NCI-H1694 (cell line): ENCODE data around the gene RBM47.
"Not testable (repeated sequence)": the region's sequence is repeated elsewhere in the genome, so short reads cannot be mapped to it uniquely, and the experiment has no call there.

Experiments
- DNase-seq: peaks from one replicate; lab custom pipeline; 2025; lab: John Stamatoyannopoulos, UW

Gene RBM47

DNA sequence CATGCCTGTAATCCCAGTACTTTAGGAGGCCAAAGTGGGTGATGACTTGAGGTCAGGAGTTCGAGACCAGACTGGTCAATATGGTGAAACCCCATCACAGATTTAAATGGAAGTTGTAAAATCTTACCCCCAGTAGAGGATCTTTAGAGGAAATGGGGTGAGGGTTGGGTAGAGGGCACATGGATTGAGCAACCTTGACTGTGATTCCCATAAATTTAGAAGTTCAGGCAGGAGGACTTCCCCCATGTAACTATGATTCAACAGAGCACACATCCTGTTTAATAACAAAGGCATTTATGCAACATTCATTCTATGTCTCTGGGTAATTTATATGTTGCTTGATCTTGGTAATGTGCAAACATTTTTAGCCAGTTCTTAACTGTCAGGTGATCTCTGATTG, 143.1 kb downstream of the RBM47 start:
- DNase-seq, result no peak

DNA sequence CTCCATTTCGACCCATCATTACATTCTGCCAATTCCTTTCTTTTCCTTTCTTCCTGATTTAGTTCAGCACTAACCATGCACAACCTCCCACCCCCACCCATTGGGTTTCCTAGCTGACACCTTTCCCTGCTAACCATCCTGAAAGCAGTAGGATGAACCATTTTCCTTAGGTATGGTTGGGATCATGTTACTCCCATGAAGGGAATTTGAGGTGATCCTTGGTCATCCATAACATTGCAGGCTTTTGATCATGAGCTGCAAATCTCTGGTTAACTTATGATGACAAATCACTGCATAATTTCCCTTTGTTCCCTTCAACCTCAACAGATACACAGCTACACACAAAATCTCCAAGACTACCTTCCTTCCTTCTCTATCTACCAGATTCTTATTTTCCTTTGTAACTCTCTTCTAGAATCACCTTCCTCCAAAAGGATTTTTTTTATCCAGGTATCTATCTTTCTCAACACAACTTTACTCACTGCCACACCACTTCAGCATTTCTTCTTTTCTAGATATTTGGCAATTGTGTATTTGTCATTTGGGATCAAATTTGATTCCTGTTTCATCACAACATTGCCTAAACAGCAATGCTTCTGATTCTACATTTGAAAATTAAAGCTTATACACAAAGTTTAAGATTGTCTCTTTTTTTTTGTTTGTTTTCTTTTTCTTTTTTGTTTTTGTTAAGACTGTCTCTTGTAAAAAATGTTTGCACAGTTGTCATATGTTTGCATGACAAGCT, 145.1 kb downstream of the RBM47 start:
- DNase-seq, result no peak

DNA sequence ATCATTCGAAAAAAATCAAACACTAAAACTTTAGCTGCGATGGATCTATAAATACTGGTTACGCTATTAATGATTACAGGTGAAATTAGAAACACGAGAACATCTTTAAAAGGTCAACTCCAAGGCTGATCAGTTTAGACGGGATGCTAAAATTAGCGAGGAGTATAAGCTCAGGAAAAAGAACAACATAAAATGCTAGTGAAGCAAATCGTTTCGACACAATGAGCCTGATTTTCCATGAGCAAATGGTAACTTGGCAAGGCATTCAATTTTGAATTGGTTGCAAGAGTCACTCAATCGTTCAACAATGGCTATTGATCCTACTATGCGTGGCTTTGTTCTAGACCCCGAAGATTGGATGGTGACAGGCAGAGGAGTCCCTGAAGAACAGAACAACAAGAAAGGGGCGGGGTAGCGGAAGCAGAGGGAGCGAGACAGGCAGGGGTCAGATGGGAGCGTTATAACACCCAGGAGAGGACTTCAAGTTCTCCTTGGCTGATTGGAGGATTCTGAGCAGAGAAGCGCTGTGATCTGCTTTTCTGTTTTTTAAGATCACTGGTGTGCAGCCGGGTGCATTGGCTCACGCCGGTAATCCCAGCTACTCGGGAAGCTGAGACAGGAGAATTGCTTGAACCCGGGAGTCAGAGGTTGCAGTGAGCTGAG, 146.5 kb downstream of the RBM47 start:
- DNase-seq, result no peak

- no peak for DNase-seq
These were observed 147.7 kb downstream of the RBM47 start for GRCh38 chr4:40481977-40482376.

DNA sequence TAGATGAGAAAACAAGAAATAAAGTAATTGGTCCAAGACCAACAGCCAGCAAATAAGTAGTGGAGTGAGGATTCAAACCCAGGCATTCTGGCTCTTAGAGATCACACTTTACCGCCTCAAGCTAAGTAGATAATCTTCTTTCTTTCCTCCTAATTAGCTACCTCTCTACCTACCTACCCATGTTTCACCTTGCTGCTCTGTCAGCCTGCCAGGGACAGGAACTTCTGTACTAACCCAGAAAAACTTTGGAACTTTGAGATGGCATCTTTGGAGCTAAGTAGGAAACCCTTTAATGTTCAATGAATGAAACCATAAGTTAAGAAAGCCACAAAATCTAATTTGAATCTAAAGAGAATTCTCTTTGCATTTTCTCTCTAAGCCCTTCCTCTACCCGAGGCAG, 149.4 kb downstream of the RBM47 start:
- no peak for DNase-seq

- no peak for DNase-seq
These were observed 150.3 kb downstream of the RBM47 start for GRCh38 chr4:40479378-40479777.

DNA sequence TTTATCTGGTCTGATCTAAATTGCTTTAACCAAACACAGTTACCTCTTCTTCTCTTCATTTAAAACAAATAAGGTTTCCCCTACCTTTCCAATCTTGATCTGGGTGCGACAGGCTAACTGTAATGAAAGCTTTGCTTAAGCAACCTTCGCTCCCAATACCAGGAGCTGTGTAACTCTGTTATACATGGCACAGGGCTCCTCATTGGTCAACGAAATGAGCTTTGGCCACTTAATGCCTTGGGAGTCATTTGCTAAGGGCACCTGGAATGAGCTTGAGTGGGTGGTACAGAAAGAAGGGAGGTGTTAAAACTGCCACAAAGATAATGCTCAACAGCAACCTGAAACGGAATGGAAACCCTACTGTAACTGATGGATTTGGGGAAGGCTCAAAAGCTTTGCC, 154.1 kb downstream of the RBM47 start:
- DNase-seq, result no peak

GRCh38 chr4:40473578-40474388, 155.9 kb downstream of the RBM47 start:
- DNase-seq, result no peak

DNA sequence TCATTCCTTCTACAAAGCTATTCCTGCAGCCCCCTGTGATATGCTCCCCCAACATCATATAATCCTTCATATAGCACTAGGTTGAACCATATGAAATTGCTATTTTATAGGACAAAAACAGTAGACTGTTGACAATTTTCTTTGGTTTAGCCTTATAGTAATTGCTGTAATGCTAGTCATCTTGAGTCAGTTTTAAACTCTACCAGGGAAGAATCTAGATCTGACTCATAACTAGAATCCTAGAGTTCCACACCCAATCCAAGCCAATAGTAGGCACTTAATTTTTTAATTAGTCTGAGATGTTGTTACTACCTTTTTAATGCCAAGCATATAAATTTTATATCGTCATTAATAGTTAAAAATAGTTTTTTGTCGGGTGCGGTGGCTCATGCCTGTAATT, 157.7 kb downstream of the RBM47 start:
- DNase-seq, result no peak

DNA sequence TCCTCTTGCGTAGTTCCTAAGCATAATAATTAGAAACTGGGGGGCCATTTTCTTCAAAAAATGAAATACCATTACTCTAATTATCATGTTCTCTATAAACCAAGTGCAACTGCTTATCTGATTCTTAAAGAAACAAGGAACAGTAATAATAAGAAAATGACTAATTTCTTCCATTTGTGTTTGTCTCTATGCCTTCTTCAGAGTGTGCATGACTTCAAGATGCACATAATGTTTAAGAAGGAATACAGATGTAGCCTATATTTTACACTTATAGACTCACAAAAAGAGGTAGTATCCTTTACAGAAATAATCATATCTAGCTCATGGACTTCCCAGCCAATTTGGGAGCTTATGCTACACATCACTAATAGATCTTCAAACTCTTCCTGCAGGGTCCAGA, 162.9 kb downstream of the RBM47 start:
- DNase-seq, result no peak

DNA sequence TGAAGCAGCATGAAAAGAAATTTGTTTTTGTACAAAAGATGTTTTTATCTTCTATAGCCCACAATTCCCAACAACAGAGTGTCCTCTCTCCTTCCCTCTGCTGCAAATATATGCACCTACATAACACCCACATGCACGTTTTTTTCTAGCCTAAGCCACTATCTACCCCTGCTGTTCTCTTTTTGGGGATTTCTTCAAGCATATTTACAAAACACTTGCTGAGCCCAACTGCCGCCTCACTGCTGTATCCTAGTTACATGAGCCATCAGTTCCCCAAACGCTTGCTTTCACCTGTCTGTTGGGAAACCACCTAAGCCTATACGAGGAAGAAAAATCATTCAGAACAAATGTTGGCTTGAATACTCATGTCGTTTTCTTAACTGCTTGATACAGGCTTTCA, 167.3 kb downstream of the RBM47 start:
- no peak for DNase-seq

- DNase-seq, result no peak
These were observed 167.8 kb downstream of the RBM47 start for GRCh38 chr4:40461879-40462278.

- no peak for DNase-seq
These were observed 168.6 kb downstream of the RBM47 start for GRCh38 chr4:40461062-40461461.

GRCh38 chr4:40458683-40459082, 171.0 kb downstream of the RBM47 start:
- DNase-seq, result no peak

DNA sequence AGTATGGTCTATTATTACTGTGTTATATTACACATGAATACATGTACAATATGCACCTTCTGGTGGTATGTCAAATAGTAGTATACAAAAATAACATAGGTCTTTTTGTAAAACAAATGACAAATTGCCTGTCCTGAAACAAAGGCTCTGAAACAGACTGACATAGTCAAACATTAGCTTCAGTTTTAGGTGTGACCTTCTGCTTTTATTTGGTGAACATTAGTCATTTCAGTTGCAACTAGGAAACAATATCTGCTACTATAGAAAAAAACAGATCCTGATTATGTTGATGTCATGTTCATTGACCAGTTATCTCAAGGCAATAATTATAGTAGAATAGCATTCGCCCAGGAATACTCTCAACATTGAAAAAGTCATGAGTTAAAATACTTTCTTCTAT, 171.6 kb downstream of the RBM47 start:
- no peak for DNase-seq

DNA sequence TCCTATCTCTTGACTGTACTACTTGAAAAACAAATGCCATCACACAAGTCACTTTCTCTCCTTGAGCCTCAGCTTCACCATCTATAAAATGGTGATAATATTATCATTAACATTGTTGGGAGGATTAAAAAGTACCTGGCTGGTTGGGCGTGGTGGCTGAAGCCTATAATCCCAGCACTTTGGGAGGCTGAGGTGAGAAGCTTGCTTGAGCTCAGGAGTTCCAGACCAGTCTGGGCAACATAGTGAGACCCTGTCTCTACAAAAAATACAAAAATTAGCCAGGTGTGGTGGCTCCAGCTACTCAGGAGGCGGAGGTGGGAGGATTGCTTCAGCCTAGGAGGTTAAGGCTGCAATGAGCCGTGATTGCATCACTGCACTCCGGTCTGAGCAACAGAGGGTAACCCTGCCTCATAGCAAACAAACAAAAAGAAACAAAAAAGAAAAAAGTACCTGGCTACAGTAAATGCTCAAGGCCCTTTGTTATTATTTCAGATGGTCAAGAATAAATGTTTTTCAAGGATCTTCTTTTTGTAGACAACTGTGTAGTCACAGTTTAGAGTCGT, 174.2 kb downstream of the RBM47 start:
- DNase-seq, result no peak

- no peak for DNase-seq
These were observed 174.8 kb downstream of the RBM47 start for GRCh38 chr4:40454816-40455215.

GRCh38 chr4:40453912-40454311, 175.8 kb downstream of the RBM47 start:
- DNase-seq, result no peak

DNA sequence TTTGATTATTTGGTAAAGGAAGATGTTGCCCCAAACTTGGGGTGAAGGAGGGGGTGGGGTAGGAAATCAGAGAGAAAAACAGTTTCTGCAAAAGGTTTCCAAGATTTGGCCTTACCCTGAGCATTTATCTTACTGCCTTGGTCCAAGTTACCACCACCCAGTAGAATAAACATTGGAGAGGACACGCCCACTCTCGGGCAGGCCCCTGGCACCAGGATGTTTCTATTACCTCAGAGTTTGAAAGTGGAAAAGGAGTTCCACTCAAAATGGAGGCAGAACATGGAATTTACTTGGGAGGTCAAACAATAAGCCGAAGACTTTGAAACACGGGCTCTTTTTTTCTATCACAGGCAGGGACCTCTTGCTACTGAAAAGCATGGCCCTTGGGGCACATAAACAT, 180.8 kb downstream of the RBM47 start:
- no peak for DNase-seq

GRCh38 chr4:40446839-40447238, 182.8 kb downstream of the RBM47 start:
- no peak for DNase-seq

DNA sequence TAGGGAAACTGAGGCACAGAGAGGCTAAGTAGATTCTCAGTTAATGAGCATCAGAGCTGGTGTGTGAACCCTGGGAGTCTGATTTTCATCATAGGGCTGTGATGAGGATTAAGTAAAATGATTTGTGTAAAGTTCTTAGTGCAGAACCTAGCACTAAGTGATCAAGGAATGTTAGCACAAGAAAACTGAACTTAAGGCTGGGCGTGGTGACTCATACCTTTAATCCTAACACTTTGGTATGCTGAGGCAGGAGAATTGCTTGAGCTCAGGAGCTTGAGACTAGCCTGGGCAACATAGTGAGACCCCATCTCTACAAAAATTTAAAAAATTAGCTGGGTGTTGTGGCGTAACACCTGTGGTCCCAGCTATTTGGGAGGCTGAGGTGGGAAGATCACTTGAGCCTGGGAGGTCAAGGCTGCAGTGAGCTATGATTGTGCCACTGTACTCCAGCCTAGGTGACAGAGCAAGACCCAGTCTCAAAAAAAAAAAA, 183.4 kb downstream of the RBM47 start:
- DNase-seq, result not testable (repeated sequence)

GRCh38 chr4:40445671-40446070, 184.0 kb downstream of the RBM47 start:
- DNase-seq, result no peak

DNA sequence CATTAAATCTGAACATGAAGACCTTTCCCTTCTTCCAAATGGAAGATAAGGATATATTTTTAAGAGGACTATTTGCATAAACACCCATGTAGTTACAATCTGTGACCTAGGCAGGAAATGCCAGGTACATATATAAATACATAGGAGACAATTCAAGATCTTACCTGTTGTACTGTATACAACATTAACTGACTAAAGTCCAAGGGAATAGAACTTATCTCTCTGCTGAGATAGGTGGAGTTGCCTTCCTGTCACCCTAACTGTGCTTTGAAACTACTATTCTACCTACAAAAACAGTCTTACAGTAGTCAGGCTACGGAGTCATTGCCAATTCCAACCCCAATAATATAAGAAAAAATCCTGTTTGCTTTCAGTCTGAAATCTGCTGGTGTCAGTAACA, 188.2 kb downstream of the RBM47 start:
- DNase-seq, result no peak
